Fibroblast of the aortic adventitia (primary cell): Measurements from ENCODE around the gene CEP95. TPM values are rescaled to one million over a fixed set of nuclear protein-coding genes. Genes with fewer than 3 reads are reported as not detected.
"Not testable (repeated sequence)": the region's sequence is repeated elsewhere in the genome, so short reads cannot be mapped to it uniquely, and the experiment has no call there.

ENCODE experiments used
- DNase-seq: peaks from one replicate; pipeline ENCODE4 v3.0.0-alpha.2; 2010; ENCODE audit warnings: low read depth
- H3K4me3 ChIP-seq: 2 replicates; pipeline ENCODE4 v1.5.1; 2011; ENCODE audit warnings: low read depth, mild to moderate bottlenecking, control low read depth, low read length, moderate library complexity
- CTCF ChIP-seq: IDR thresholded peaks from 2 replicates; pipeline ENCODE4 v1.5.1; 2011; ENCODE audit warnings: mild to moderate bottlenecking, low read length, control low read depth, inconsistent platforms; ENCODE audit not compliant: insufficient read depth
- total RNA-seq: library from RNA; depleted of rRNA; stranded (reverse); fragments of >200 nt; gene quantifications from 2 replicates; pipeline ENCODE4 v1.2.3, GENCODE V29; 2012; ENCODE audit warnings: low replicate concordance

CEP95 gene
- total RNA-seq, 1 donor = 32.8 TPM

DNA sequence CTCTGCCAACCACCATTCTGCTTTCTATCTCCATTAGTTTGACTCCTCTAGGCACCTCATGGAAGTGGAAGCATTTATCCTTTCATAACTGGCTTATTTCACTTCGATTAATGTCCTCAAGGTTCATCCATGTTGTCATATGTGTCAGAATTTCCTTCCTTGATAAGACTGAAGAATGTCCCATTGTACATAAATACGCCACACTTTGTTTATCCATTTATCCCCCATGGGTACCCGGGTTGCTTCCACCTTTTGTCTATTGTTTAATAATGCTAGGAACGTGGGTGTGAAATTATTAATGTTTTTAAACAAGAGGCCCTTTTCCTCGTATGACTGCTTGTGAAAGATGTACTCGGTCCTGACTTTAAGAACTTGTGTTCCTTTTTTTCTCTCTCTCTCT is 45.0 kb upstream of the CEP95 start:
- no peak for DNase-seq
- no peak for TF ChIP-seq CTCF
- H3K4me3 ChIP-seq = no peak overlapping the region

GRCh38 chr17:64466019-64466735 is 40.6 kb upstream of the CEP95 start:
- no peak for TF ChIP-seq CTCF
- DNase-seq = no peak
- no peak overlapping the region for H3K4me3 ChIP-seq

DNA sequence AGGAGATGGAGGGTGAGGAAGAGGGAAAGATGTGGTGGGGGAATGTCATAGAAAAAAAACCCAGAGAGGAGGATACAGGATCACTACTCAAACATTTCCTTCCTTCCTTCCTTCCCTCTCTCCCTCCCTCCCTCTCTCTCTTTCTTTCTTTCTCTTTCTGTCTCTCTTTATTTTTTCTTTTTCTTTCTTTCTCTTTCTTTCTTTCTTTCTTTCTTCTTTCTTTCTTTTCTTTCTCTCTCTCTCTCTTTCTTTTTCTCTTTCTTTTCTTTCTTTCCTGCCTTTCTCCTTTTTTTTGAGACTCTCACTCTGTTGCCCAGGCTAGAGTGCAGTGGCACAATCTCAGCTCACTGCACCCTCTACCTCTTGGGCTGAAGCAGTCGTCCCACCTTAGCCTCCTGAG is 39.9 kb upstream of the CEP95 start:
- not testable (repeated sequence) for H3K4me3 ChIP-seq

GRCh38 chr17:64470625-64471024 is 36.2 kb upstream of the CEP95 start:
- H3K4me3 ChIP-seq = no peak overlapping the region
- no peak for DNase-seq
- no peak for TF ChIP-seq CTCF

More for the DNA sequence above, 39.9 kb upstream of the CEP95 start:
- DNase-seq = not testable (repeated sequence)

GRCh38 chr17:64471440-64471839 is 35.3 kb upstream of the CEP95 start:
- TF ChIP-seq CTCF = no peak

GRCh38 chr17:64472564-64472963 is 34.2 kb upstream of the CEP95 start:
- DNase-seq = no peak
- H3K4me3 ChIP-seq = no peak overlapping the region
- no peak for TF ChIP-seq CTCF

More at GRCh38 chr17:64471440-64471839, 35.3 kb upstream of the CEP95 start:
- no peak overlapping the region for H3K4me3 ChIP-seq
- no peak for DNase-seq

DNA sequence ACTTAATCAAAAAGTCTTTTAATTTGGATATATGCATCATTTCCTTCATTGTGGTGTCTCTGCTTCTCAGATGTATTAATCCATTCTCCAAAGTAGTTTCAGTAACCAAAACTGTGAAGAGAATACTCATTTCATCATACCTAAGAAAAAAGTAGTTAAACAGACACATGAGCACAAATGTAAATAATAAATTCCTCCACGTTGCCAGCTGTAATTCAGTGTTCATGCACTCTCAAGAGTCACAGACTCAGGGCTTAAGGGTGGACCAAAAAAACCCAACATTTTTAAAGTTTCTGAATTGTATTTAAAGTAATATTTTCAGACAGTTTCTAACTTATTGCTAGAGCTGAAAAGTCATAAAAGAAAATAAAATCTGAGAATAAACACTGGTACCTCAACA is 28.9 kb upstream of the CEP95 start:
- no peak overlapping the region for H3K4me3 ChIP-seq
- DNase-seq = no peak
- no peak for TF ChIP-seq CTCF
